ENCODE data around the gene P2RX1.

The P2RX1 gene

DNA sequence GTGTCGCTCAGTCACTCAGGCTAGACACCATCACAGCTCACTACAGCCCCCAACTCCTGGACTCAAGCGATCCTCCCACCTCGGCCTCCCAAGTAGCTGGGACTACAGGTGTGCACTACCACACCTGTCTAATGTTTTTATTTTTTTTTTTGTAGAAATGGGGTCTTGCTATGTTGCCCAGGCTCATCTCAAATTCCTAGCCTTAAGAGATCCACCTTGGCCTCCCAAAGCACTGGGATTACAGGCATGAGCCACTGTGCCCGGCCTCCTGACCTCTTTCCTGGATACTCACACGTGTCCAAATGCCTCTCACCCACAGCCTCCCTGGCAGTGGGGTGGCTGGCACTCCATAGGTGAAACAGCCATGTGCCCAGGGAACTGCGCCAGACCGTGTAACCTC lies 40.9 kb downstream of the P2RX1 start:
- H3K4me2 ChIP-seq (ENCODE audit: low read length): no peak overlapping the region
- TF ChIP-seq EZH2phosphoT487 (IDR thresholded peaks at IDR 0.05; ENCODE audit: borderline replicate concordance, low read length): no peak
- H3K36me3 ChIP-seq (ENCODE audit: control insufficient read depth, low read length): no peaks in the 10 kb centered on the region
- H3K9me2 ChIP-seq (replicated peaks; ENCODE audit: control insufficient read depth, low read length): no peaks in the 10 kb centered on the region
- no peaks in the 10 kb centered on the region for H3K4me1 ChIP-seq (ENCODE audit: control insufficient read depth, low read length)
- no peak overlapping the region for H3K27ac ChIP-seq (ENCODE audit: low read depth, low read length)
- no peaks in the 10 kb centered on the region for H3K79me2 ChIP-seq (ENCODE audit: control insufficient read depth, low read length)
- H4K20me1 ChIP-seq (ENCODE audit: control insufficient read depth, insufficient read depth, low read depth, low read length): no peaks in the 10 kb centered on the region
- H3K27me3 ChIP-seq (ENCODE audit: control insufficient read depth, low read length): no peaks in the 10 kb centered on the region
- no peaks in the 10 kb centered on the region for H3K9me3 ChIP-seq (ENCODE audit: control insufficient read depth, insufficient read depth, low read length)
- H3F3A ChIP-seq (ENCODE audit: control insufficient read depth, insufficient read depth): no peaks in the 10 kb centered on the region
- no peak overlapping the region for H3K4me3 ChIP-seq (ENCODE audit: low read length)

- Histone ChIP-seq H3K79me2 (ENCODE audit: control insufficient read depth, low read length) (no peaks in the 10 kb centered on the region), H3K4me1 (ENCODE audit: control insufficient read depth, low read length) (no peaks in the 10 kb centered on the region), H3K9me3 (ENCODE audit: control insufficient read depth, insufficient read depth, low read length) (no peaks in the 10 kb centered on the region), H3K9me2 (replicated peaks; ENCODE audit: control insufficient read depth, low read length) (no peaks in the 10 kb centered on the region), H3K4me2 (ENCODE audit: low read length) (no peak overlapping the region), H3K27me3 (ENCODE audit: control insufficient read depth, low read length) (no peaks in the 10 kb centered on the region), H3K27ac (ENCODE audit: low read depth, low read length) (no peak overlapping the region), H3K36me3 (ENCODE audit: control insufficient read depth, low read length) (no peaks in the 10 kb centered on the region), H3K4me3 (ENCODE audit: low read length) (no peak overlapping the region), H4K20me1 (ENCODE audit: control insufficient read depth, insufficient read depth, low read depth, low read length) (no peaks in the 10 kb centered on the region), H3F3A (ENCODE audit: control insufficient read depth, insufficient read depth) (no peaks in the 10 kb centered on the region)
- TF ChIP-seq, protein P1, sequence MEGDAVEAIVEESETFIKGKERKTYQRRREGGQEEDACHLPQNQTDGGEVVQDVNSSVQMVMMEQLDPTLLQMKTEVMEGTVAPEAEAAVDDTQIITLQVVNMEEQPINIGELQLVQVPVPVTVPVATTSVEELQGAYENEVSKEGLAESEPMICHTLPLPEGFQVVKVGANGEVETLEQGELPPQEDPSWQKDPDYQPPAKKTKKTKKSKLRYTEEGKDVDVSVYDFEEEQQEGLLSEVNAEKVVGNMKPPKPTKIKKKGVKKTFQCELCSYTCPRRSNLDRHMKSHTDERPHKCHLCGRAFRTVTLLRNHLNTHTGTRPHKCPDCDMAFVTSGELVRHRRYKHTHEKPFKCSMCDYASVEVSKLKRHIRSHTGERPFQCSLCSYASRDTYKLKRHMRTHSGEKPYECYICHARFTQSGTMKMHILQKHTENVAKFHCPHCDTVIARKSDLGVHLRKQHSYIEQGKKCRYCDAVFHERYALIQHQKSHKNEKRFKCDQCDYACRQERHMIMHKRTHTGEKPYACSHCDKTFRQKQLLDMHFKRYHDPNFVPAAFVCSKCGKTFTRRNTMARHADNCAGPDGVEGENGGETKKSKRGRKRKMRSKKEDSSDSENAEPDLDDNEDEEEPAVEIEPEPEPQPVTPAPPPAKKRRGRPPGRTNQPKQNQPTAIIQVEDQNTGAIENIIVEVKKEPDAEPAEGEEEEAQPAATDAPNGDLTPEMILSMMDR (IDR thresholded peaks at IDR 0.05; ENCODE audit: low read depth, low read length, poor library complexity, severe bottlenecking): no peak
- TF ChIP-seq EZH2phosphoT487 (IDR thresholded peaks at IDR 0.05; ENCODE audit: borderline replicate concordance, low read length): no peak
Observed at GRCh38 chr17:3873862-3874261, 42.4 kb downstream of the P2RX1 start.

DNA sequence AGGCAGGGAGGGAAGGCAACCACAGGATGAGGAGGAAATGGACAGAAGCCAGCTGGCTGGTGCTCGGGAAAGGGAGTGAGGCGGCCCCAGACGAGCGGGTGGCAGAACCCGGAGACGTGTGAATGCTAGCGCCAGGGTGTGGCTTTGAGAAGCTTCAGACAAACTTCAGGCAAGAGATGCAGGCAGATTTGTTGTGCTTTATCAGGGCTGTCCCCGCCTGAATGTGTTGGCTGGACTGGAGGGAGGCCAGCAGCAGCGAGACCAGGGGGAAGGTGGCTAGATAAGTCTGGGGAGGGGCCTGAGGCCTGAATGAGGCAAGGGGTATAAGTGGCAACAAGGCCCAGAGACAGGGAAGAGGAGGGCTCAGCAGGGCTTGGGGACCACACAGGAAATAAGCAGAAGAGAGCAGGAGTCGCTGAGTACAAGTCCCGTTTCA lies 45.4 kb downstream of the P2RX1 start:
- Histone ChIP-seq H3K27ac (ENCODE audit: low read depth, low read length) (no peak overlapping the region), H3K9me3 (ENCODE audit: control insufficient read depth, insufficient read depth, low read length) (no peaks in the 10 kb centered on the region), H3K36me3 (ENCODE audit: control insufficient read depth, low read length) (no peaks in the 10 kb centered on the region), H3K4me2 (ENCODE audit: low read length) (no peak overlapping the region), H3K4me3 (ENCODE audit: low read length) (no peak overlapping the region), H3K27me3 (ENCODE audit: control insufficient read depth, low read length) (no peaks in the 10 kb centered on the region), H3F3A (ENCODE audit: control insufficient read depth, insufficient read depth) (no peaks in the 10 kb centered on the region), H3K4me1 (ENCODE audit: control insufficient read depth, low read length) (no peaks in the 10 kb centered on the region), H3K9me2 (replicated peaks; ENCODE audit: control insufficient read depth, low read length) (no peaks in the 10 kb centered on the region), H4K20me1 (ENCODE audit: control insufficient read depth, insufficient read depth, low read depth, low read length) (no peaks in the 10 kb centered on the region), H3K79me2 (ENCODE audit: control insufficient read depth, low read length) (no peaks in the 10 kb centered on the region)
- TF ChIP-seq EZH2phosphoT487 (IDR thresholded peaks at IDR 0.05; ENCODE audit: borderline replicate concordance, low read length): no peak
- TF ChIP-seq, protein P1 (IDR thresholded peaks at IDR 0.05; ENCODE audit: low read depth, low read length, poor library complexity, severe bottlenecking): no peak

DNA sequence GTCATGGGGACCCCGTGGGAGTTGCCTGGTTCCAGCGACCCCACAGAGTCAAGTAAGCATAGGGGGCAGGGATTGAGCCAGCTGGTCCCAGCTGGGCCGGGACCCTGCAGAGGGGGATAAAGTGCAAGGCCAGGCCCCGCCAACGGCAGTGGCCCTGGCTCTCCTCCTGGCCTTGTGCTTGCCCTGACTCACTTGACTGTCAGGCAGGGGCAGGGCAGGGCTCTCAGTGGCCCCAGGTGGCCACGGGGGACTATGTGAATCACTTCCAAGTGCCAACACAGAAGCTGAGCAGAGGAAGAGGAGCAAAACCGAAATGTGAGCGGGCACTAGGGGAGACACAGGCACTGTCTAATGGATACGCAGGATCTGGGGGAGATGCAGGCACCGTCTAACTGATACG lies 48.7 kb downstream of the P2RX1 start:
- H3K79me2 ChIP-seq (ENCODE audit: control insufficient read depth, low read length): no peaks in the 10 kb centered on the region
- no peak overlapping the region for H3K4me3 ChIP-seq (ENCODE audit: low read length)
- H3K4me2 ChIP-seq (ENCODE audit: low read length): no peak overlapping the region
- no peaks in the 10 kb centered on the region for H3K9me2 ChIP-seq (replicated peaks; ENCODE audit: control insufficient read depth, low read length)
- H4K20me1 ChIP-seq (ENCODE audit: control insufficient read depth, insufficient read depth, low read depth, low read length): no peaks in the 10 kb centered on the region
- H3K9me3 ChIP-seq (ENCODE audit: control insufficient read depth, insufficient read depth, low read length): no peaks in the 10 kb centered on the region
- no peak overlapping the region for H3K27ac ChIP-seq (ENCODE audit: low read depth, low read length)
- H3K36me3 ChIP-seq (ENCODE audit: control insufficient read depth, low read length): no peaks in the 10 kb centered on the region
- H3K4me1 ChIP-seq (ENCODE audit: control insufficient read depth, low read length): no peaks in the 10 kb centered on the region
- TF ChIP-seq EZH2phosphoT487 (IDR thresholded peaks at IDR 0.05; ENCODE audit: borderline replicate concordance, low read length): no peak
- TF ChIP-seq, protein P1 (IDR thresholded peaks at IDR 0.05; ENCODE audit: low read depth, low read length, poor library complexity, severe bottlenecking): no peak
- H3F3A ChIP-seq (ENCODE audit: control insufficient read depth, insufficient read depth): no peaks in the 10 kb centered on the region
- no peaks in the 10 kb centered on the region for H3K27me3 ChIP-seq (ENCODE audit: control insufficient read depth, low read length)

Data from DOHH2 (cell line).